ENCODE measurements around the gene KYAT1. TPM values are rescaled to one million over a fixed set of nuclear protein-coding genes. Genes with fewer than 3 reads are reported as not detected.

KYAT1 gene
- total and polyA plus RNA-seq, 2 of the 13 experiments (the other 11 are each of a cell fraction or from before 2014, with no cell fraction given), result 9.2 to 46.5 TPM

GRCh38 chr9:128838338-128838737, 43.4 kb downstream of the KYAT1 start (continued):
- TF ChIP-seq, protein P1, sequence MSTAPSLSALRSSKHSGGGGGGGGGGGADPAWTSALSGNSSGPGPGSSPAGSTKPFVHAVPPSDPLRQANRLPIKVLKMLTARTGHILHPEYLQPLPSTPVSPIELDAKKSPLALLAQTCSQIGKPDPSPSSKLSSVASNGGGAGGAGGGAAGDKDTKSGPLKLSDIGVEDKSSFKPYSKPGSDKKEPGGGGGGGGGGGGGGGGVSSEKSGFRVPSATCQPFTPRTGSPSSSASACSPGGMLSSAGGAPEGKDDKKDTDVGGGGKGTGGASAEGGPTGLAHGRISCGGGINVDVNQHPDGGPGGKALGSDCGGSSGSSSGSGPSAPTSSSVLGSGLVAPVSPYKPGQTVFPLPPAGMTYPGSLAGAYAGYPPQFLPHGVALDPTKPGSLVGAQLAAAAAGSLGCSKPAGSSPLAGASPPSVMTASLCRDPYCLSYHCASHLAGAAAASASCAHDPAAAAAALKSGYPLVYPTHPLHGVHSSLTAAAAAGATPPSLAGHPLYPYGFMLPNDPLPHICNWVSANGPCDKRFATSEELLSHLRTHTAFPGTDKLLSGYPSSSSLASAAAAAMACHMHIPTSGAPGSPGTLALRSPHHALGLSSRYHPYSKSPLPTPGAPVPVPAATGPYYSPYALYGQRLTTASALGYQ (CRISPR knock-in tag; IDR thresholded peaks at IDR 0.05), result peak; percentile 88
- TF ChIP-seq ZNF350 (CRISPR knock-in tag; IDR thresholded peaks at IDR 0.05; ENCODE audit: borderline replicate concordance, low read depth) (no peak; the same call in 1 of the 2 replicates), ZNF501 (CRISPR knock-in tag; IDR thresholded peaks at IDR 0.05) (0 out of 2 replicates have a peak, but pooled peaks have one; percentile 17), HIVEP1 (CRISPR knock-in tag; IDR thresholded peaks at IDR 0.05) (no peak), ZBTB42 (CRISPR knock-in tag; IDR thresholded peaks at IDR 0.05) (no peak), ZNF569 (CRISPR knock-in tag; IDR thresholded peaks at IDR 0.05; ENCODE audit: borderline replicate concordance) (no peak), ZNF740 (CRISPR knock-in tag; IDR thresholded peaks at IDR 0.05) (no peak), HMG20B (CRISPR knock-in tag; conservative IDR thresholded peaks at IDR 0.05) (peak; percentile 76), GATAD1 (CRISPR knock-in tag; IDR thresholded peaks at IDR 0.05) (no peak), ZFX (CRISPR knock-in tag; IDR thresholded peaks at IDR 0.05; ENCODE audit: low read depth) (peak; percentile 88), ZNF558 (CRISPR knock-in tag; IDR thresholded peaks at IDR 0.05; ENCODE audit: borderline replicate concordance) (no peak), TFE3 (CRISPR knock-in tag; IDR thresholded peaks at IDR 0.05) (peak; percentile 70), RFXAP (CRISPR knock-in tag; IDR thresholded peaks at IDR 0.05; ENCODE audit: borderline replicate concordance) (peak; percentile 75; the same call in 1 of the 2 replicates)
- TF ChIP-seq, protein P2, sequence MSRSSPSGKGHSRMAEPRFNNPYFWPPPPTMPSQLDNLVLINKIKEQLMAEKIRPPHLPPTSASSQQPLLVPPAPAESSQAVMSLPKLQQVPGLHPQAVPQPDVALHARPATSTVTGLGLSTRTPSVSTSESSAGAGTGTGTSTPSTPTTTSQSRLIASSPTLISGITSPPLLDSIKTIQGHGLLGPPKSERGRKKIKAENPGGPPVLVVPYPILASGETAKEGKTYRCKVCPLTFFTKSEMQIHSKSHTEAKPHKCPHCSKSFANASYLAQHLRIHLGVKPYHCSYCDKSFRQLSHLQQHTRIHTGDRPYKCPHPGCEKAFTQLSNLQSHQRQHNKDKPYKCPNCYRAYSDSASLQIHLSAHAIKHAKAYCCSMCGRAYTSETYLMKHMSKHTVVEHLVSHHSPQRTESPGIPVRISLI (CRISPR knock-in tag; IDR thresholded peaks at IDR 0.05; ENCODE audit: borderline replicate concordance), result no peak
- TF ChIP-seq, protein P3, sequence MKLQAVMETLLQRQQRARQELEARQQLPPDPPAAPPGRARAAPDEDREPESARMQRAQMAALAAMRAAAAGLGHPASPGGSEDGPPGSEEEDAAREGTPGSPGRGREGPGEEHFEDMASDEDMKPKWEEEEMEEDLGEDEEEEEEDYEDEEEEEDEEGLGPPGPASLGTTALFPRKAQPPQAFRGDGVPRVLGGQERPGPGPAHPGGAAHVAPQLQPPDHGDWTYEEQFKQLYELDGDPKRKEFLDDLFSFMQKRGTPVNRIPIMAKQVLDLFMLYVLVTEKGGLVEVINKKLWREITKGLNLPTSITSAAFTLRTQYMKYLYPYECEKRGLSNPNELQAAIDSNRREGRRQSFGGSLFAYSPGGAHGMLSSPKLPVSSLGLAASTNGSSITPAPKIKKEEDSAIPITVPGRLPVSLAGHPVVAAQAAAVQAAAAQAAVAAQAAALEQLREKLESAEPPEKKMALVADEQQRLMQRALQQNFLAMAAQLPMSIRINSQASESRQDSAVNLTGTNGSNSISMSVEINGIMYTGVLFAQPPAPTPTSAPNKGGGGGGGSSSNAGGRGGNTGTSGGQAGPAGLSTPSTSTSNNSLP (IDR thresholded peaks at IDR 0.05; ENCODE audit: low read depth, low read length), result peak; percentile 65
- TF ChIP-seq, protein P4, sequence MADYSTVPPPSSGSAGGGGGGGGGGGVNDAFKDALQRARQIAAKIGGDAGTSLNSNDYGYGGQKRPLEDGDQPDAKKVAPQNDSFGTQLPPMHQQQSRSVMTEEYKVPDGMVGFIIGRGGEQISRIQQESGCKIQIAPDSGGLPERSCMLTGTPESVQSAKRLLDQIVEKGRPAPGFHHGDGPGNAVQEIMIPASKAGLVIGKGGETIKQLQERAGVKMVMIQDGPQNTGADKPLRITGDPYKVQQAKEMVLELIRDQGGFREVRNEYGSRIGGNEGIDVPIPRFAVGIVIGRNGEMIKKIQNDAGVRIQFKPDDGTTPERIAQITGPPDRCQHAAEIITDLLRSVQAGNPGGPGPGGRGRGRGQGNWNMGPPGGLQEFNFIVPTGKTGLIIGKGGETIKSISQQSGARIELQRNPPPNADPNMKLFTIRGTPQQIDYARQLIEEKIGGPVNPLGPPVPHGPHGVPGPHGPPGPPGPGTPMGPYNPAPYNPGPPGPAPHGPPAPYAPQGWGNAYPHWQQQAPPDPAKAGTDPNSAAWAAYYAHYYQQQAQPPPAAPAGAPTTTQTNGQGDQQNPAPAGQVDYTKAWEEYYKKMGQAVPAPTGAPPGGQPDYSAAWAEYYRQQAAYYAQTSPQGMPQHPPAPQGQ (CRISPR knock-in tag; IDR thresholded peaks at IDR 0.05; ENCODE audit: borderline replicate concordance), result no peak
- TF ChIP-seq, protein P5, sequence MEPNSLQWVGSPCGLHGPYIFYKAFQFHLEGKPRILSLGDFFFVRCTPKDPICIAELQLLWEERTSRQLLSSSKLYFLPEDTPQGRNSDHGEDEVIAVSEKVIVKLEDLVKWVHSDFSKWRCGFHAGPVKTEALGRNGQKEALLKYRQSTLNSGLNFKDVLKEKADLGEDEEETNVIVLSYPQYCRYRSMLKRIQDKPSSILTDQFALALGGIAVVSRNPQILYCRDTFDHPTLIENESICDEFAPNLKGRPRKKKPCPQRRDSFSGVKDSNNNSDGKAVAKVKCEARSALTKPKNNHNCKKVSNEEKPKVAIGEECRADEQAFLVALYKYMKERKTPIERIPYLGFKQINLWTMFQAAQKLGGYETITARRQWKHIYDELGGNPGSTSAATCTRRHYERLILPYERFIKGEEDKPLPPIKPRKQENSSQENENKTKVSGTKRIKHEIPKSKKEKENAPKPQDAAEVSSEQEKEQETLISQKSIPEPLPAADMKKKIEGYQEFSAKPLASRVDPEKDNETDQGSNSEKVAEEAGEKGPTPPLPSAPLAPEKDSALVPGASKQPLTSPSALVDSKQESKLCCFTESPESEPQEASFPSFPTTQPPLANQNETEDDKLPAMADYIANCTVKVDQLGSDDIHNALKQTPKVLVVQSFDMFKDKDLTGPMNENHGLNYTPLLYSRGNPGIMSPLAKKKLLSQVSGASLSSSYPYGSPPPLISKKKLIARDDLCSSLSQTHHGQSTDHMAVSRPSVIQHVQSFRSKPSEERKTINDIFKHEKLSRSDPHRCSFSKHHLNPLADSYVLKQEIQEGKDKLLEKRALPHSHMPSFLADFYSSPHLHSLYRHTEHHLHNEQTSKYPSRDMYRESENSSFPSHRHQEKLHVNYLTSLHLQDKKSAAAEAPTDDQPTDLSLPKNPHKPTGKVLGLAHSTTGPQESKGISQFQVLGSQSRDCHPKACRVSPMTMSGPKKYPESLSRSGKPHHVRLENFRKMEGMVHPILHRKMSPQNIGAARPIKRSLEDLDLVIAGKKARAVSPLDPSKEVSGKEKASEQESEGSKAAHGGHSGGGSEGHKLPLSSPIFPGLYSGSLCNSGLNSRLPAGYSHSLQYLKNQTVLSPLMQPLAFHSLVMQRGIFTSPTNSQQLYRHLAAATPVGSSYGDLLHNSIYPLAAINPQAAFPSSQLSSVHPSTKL (CRISPR knock-in tag; IDR thresholded peaks at IDR 0.05), result peak; percentile 81
